GM21723 (cell line): Measurements from ENCODE around the gene SV2B.

Experiments
- ATAC-seq: cut with Tn5 transposase; IDR thresholded peaks from one replicate; pipeline ENCODE4 v1.9.1; 2021; ENCODE audit warnings: mild to moderate bottlenecking, moderate library complexity; ENCODE audit not compliant: unreplicated experiment

The SV2B gene

DNA sequence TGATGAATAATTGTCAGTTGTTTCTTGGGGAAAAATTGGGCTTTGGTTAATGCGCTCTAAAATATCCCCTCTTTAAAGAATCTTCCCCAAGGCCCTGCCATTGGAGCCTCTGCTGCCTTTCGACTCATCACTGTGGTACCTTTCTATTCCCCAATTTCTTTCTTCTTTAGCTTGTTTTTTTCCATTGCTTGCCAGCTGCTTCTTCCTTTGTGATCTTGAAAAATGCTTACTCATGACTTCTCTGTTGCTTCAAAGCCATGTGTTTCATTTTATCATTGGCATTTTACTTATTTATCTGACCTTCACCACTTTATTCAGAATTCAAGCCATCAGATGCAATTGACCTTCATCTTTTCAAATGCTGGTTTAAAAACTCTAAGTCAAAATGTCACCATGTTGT lies 84.4 kb downstream of the SV2B start:
- no peak for ATAC-seq

DNA sequence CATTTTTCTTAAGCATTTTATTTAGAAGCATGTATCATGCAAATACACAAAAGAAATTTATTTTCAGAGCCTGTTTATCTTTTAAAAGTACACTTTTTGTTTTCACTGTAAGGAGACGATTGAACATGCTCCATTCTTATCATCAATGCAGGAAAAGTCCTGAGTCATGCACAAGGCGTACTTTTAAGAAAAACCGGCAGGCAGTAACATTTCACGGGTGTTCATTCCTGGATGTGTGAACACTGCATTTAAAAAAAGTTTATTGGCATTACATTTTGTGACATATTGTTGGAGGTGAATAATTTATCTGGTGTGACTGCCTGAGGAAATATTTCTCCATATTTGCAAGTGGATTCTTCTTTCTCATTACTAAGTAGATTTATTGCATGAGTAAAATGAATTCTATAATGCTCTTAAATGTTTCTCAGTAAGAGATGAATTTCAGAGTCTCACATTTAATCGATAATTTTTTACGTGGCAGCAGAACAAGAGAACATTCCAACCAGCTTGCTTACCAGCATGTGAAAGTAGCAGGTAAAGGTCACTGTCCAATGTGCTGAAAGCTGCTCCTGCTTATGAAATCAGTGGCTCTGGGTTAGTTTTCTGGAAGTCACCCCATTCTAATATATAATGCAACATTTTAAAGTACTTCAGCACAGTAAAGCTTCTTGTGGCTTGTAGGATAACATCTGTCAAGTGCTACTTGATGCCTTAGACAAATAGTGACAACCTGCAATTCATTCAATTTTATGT lies 87.0 kb downstream of the SV2B start:
- no peak for ATAC-seq

DNA sequence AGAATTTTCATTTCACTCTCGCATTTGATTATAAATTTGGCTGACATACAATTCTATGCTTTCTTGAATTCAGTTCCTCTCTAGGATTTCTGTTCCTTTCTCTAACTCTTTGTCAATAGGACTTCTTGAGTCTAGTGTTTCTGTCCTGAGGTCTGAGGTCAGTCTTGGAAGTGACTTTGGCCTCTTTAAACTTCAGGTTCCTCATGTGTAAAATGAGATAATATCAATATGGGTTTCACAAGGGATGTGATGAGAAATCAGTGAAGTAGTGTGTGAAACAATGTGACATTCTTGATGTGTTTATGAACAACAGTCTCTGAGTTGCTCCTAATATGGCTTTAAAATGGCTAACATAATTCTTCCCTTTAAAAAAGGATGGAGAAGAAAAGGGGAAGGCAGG lies 92.2 kb downstream of the SV2B start:
- no peak for ATAC-seq

DNA sequence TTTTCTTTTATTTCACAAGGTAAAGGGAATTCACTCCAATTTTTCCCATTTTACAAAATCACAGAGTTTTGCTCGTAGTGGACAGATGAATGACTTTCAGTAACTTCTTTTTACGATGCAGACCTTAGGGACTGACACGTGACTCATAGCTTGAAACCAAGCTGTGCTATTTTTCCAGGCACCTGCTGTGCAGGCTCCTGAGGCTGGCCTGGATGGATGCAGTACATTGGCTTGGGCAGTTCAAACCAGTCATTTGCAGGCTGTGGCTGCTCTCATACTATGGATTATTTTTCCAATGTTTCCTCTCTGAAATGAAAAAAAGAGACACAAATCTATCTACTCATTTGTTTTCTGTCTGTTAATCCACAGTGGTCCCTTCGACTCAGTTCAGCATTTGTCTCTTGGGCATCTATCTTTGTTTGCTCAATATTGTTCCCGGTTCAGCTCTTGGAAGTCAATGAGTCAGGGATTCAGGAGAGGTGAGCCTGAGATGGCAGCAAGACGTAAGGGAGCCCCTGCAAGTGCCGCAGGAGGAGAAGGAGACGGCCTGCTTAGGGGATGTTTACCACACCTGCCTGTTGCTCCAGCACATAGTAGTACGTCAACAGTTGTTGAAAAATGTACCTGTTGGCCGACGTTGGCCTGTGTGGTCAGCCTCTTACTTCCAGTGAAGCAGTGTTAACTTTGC lies 92.8 kb downstream of the SV2B start:
- ATAC-seq: no peak

DNA sequence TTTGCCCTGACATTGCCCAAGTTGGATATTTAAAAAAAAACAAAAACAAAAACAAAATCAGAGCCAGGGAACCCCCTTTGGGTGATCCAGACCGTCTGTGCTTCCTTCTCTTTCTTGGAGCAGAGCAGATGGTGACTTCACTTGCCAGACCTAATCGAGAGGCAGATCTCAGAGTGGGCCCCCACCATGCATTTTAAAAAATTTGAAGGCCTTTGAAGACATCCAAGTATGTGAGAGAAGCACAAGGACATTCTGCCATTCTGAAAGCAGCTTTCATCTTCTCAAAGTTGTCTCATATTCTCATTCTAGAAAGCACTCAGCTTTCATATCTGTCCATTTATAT lies 93.3 kb downstream of the SV2B start:
- ATAC-seq: no peak

DNA sequence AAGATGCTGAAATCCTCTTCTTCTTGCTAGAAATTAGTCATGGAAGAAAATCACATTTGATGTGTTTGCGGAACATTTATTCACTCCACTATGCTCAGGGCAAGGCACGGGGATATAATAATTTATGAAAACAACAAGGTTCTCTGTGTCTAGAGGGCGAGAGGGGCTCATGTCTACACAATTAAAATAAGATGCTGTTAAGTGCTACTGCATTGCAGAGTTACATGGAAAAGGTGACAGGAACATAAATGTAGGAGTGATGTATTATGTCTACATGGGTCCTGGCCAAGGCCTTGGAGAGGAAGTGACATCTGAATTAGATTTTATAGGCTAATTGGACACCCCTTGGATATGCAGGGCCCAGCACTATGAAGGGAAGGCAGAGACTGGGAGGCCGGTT lies 96.1 kb downstream of the SV2B start:
- no peak for ATAC-seq

DNA sequence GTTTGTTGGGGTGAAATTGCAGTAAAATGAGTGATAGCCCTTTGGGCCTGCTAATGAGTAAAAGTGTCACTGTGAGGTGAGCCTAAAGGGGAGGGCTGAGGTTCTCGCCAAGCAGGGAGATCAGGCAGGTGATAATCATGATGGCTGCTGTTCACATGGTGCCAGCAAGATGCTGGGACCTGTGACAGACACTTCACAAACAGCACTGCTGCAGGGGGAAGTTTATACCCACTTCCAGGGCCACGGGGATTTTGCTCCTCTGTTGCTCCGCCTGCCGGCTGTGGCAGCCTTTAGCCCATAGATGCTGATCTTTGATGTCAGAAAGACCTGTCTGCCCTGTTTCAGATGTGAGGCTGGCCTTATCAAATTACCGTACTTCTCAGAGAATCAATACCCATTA lies 96.7 kb downstream of the SV2B start:
- ATAC-seq: no peak

DNA sequence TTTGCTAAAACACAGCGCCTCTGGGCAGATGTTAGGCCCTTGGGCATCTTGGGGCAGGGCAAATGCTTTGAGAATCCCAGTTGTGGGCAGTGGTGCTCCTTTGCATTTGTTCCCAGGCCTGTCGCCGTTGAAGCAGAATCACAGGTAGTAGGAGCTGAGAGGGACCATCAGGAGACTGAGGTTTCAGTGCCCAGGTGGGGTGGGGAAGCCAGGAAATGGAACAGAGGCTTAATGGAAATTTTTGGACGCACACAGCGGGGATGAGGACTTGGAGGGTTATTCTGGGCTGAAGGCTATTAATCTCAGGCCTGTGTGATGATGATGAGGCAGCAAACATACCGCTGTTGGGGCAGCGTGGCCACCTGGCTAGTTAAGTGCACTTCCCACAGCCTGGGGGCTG lies 99.5 kb downstream of the SV2B start:
- no peak for ATAC-seq

DNA sequence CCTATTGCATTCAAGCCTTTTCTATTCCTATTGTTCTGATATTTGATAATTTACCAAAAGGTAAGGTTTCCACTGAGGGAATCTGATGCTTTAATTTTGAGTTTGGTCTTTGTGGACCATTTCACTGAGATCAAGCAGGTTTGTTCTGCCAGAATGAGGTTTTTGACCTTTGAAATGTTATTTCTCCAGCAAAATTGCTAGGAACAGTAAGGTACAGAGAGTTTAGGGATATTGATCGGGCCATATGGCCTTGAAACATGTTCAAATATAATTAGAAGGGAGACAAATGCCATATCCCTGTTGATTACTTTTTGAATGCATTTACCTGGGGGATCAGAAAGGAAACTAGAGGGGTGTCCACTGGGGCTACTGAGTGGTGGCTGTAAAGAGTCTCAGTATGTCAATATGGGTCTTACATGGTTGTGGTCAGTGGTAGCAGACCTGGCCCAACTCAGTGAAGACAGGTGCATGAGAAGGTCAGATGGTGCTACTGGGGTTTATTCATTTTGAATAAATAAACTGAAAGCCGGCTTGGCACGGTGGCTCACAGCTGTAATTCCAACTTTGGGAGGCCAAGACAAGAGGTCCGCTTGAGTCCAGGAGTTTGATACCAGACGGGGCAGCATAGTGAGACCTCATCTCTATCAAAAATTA lies 100.2 kb downstream of the SV2B start:
- no peak for ATAC-seq

DNA sequence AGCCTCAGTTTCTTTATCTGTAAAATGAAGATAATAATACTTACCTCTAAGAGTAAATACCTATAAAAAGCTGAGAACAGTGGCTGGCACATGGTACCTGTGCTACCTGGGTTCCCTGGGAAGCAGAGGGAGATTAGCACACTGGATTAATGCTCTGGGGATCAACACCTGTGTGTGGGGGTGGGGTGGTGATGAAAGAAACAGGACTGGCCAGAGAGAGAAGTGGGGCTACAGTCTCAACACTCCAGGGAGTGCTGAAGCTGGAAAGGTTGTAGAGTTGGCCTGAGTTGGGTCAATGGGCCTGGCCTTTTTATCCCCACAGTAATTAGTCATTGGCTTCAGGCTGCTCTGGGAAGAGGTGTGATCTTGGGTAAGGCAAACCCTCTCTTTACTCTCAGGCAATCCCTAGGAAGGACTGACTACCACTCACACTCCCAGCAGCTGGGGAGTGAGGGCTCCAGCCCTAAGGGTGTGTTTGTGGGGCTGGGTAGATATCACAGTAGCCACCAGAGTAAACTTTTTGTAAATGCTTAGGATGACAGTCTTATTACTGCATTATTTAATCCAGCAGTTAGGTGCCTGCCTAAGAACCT lies 102.5 kb downstream of the SV2B start:
- no peak for ATAC-seq

DNA sequence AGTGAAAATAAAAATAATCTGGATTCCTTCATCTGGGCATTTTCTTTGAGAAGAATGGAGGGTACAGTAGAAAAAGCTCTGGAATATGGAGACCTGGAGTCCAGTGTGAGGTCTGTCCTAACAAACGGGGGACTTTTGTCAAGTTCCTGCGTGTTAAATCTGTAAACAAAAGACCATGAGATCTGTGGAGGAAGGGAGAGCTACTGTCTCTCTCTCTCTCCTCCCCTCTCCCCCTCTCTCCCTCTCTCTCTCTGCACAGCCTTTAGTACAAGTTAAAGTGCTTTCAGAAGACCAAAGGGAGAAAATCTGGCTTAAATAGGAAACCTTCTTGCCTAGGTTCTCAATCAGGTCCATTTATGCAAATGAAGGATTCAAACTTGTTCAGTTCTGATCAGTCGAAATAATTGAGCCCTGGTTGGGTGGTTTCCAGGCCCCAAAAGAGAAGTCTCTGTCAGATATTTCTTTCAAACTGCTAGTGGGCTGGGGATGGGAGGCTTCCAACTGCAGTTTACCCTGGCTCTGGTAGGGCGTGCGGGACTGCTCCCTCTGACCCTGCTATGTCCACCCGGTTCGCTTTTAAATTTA lies 103.7 kb downstream of the SV2B start:
- ATAC-seq: no peak

DNA sequence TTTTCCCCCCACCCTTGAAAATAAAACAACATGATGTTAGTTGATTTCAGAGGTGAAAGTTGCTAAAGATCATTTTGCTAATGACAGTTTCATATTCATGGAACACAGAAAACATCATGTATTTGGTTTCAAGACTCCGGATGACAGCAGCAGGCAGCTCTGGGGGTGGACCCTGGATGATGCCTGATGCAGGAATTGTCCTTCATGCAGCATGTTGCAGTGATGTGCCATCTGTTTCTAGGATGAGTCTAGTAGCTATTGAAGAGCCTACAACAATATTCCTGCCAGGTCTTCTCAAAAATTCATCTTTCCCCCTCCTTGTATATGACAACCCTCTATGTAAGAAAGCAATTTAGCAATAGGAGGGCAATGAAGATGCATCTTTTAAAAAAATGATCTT lies 108.3 kb downstream of the SV2B start:
- no peak for ATAC-seq

DNA sequence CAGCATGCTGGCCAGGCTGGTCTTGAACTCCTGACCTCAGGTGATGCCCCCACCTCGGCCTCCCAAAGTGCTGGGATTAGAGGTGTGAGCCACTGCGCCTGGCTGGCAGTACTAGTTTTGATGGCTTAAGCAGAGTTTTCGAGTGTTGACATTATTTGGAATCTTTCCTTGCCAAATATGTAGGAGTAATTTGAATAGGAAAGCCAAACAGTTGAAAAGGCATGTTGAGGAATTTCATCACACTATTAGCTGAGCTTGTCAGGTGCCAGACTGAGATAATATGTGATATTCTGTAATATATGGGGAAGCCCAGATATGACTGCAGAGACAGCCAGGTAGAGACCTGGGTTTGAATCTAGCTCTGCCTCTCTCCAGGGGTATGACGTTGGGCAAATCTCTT lies 109.3 kb downstream of the SV2B start:
- no peak for ATAC-seq

DNA sequence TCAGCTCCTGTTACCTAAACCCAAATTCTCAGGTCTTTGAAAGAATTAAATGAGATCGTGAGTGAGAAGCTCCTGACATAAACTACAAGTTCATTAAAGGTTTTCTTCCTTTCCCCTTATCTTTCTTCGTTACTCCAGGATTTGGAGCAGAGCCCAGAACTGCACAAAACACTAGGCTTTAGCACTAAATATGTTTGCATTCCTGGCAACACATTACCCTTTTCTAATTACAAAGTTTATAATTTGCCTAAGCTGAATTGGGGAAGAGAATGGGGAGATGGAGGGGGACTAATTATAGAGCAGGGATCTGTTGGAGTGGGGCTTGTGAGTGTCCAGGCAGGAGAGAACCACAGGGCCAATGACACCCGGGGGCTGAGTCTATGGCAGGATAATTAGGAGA lies 109.7 kb downstream of the SV2B start:
- ATAC-seq: no peak

DNA sequence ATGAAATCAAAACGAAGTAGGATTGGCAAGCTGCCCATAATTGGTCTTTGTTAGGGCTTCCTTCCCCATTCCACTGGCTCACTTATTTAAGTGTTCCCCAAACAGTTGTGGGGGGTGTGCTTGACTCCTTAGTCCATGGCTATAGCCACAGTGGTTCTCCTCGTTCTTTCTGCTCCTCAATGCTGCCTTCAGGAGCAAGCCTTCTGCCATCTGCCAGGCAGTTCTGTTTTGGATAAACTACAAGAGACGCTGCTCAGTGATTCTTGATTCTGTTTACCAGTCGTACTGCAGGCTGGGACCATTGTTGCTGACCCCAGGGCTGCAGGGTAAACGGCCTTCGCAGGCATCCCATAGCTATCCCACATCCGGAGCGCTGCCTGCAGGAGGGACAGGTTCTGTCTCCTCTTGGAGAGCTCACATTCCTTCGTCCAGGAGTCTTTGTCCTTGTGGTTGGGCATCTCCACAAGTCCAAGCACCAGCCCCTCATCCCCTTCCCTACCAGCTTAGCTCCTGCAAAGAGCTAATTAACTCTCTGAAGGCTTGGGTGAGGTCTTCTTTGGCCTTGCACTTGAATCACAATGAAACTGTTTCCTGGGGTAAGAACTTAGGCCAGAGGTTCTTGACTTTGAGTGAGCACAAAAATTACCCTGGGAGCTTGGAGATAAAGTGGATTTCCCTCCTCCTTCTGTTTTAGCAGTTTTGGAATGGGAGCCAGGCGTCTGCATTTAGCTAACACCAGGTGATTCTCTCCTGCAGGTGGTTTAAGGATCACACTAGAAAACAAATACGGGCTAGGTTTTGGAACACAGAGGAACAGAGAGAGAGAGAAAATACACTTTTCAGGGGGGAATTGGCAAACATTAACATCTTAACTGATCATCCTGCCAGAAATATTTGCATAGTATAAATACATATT lies 114.9 kb downstream of the SV2B start:
- ATAC-seq: no peak

DNA sequence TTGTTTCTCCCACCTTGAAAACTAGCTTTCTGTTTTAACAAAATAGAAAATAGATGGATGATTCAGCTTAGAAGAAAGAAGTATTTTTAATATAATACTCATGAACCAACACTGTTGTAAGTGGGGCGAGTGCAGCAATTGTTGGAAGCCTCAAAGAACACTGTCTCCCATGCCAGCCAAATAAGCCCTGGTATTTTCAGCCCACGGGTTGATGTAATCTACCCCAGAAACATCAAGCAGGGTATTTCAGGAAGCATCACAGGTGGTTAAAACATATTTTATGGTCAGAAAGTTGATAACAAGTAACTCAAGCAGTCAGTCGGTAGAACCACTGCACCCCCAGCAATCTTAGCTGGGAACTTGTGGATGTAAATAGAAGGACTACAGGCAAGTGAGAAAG lies 115.9 kb downstream of the SV2B start:
- ATAC-seq: no peak

DNA sequence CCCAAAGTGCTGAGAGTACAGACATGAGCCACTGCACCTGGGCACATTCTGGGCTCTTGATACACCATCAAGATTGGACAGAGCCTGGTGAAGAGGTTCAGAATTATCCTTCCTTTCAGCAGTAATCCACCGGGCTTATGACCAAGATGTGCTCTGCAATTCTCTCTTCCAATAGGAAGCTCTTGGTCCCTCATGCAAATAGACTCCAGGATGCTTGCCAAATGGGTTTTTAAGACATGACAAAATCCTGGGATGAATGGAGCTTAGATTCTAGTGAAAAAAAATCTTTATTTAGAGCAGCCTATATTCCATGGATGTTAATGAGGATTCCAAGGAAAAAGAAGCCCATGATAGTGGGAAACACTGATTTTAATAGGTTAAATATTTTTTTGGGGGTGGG lies 119.1 kb downstream of the SV2B start:
- no peak for ATAC-seq

DNA sequence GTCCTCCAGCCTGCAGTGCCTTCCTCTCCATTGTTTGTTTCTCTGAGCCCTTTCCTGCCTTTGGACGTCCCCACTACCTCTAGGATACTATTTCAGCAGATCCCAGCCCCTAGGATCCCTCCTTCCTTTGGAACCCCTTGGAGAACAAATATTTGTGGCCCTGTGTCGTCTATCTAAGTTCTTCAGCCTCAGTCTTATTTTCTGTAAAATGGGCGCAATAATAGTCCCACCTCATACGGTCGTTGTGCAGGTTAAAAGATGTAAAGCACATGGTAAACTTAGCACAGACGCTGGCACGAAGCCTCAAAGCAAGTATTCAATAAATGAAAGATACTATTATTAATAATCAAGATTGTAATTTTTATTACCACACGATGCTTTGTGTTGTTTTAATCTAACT lies 122.0 kb downstream of the SV2B start:
- ATAC-seq: no peak

DNA sequence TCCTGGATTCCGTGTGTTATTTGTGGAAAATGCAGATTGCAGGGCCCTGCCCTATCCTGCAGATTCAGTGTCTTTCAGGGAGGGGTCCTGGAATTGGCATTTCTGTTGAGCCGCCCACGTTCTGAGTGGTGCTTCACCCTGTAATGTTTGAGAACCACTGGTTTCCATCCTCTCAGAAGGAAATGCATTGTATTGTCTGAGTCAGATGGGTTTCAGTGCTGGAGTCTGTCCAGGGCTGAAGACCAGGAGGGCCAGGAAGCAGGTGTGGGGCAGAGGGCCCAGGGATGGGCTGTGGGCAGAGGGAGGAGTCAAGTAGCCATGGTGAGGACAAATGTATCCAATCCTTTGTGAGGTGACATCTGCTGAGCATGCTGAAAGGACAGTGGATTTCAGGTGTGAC lies 123.8 kb downstream of the SV2B start:
- ATAC-seq: no peak

DNA sequence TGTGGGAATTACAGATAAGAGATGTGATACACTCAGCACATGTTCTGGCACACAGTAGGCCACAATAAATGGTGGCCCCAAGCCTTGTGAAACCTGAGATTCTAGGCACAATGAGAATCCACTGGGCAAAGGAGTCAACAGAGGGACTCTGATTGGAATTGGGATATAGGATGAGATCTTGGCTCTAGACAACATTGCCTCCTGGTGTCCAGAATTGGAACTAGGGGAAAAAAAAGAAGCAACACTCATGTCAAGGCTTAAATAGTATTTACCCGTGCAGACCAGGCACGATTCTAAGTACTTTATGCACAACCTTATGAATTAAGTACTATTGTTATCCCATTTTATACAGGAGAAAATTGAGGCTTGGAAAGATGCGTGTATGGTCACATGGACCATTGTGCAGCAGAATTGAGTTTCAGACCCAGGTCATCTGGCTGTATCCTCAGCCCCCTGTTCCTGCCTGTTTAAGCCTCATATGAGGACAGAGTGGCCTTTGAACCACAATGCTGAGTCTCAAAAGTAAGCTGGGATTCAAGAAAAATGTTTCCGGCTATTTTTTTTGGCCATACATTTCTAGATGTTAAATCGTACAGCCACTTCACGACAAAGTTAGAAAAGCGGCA lies 124.8 kb downstream of the SV2B start:
- no peak for ATAC-seq
